Measurements from ENCODE around the gene LHPP. TPM values are rescaled to one million over a fixed set of nuclear protein-coding genes. Genes with fewer than 3 reads are reported as not detected.

LHPP gene
- total and polyA plus RNA-seq, 10 donors, result 16.8 to 36.8 (median 23.5) TPM

- Histone ChIP-seq H3K4me1 (peaks cover 41 to 100% (median 94%) of the 10 kb centered on the region in 6 donors), H3K27ac (peak overlapping the region in 7 of 8 donors; percentile 3 to 88 (median 77)), H3K9me3 (no peaks in the 10 kb centered on the region), H3K27me3 (replicated peaks in 1 of 7) (no peaks in the 10 kb centered on the region), H3K4me3 (no peak overlapping the region), H3K36me3 (peaks cover 0 to 87% (median 18%) of the 10 kb centered on the region in 6 donors)
- intact Hi-C loops (cut with DNase I; ENCODE audit: low total_unique reads), result no loop called here
- TF ChIP-seq CTCF (IDR thresholded peaks at IDR 0.05 in 8 of 11, conservative IDR thresholded peaks at IDR 0.05 in 3 of 11) (no peak), POLR2AphosphoS5 (IDR thresholded peaks at IDR 0.05) (peak in 2 of 3 donors; percentile 43 to 51), POLR2A (IDR thresholded peaks at IDR 0.05) (no peak)
- no peak for DNase-seq
- 62 to 82% (median 79%) methylated on average over 13 of the region's 13 CpGs for WGBS, 5 donors
Observed at GRCh38 chr10:124622158-124622557, 160.5 kb downstream of the LHPP start.

- Histone ChIP-seq H3K9me3 (no peaks in the 10 kb centered on the region), H3K36me3 (peaks cover 0 to 78% (median 18%) of the 10 kb centered on the region in 6 donors), H3K27ac (peak overlapping the region in 4 of 8 donors; percentile 17 to 88 (median 84)), H3K4me3 (no peak overlapping the region), H3K4me1 (peaks cover 45 to 100% (median 94%) of the 10 kb centered on the region in 6 donors), H3K27me3 (replicated peaks in 1 of 7) (no peaks in the 10 kb centered on the region)
- 90 to 95% (median 92%) methylated on average over 16 to 31 of the region's 31 CpGs for WGBS, 5 donors
- intact Hi-C loops (cut with DNase I; ENCODE audit: low total_unique reads), result no loop called here
- no peak for DNase-seq
- TF ChIP-seq CTCF (IDR thresholded peaks at IDR 0.05 in 8 of 11, conservative IDR thresholded peaks at IDR 0.05 in 3 of 11), result no peak
- TF ChIP-seq POLR2AphosphoS5 (IDR thresholded peaks at IDR 0.05), result peak in 1 of 3 donors; percentile 59
- no peak for TF ChIP-seq POLR2A (IDR thresholded peaks at IDR 0.05)
Observed at GRCh38 chr10:124622866-124623536, 161.4 kb downstream of the LHPP start.

GRCh38 chr10:124624006-124624405 is 162.4 kb downstream of the LHPP start:
- DNase-seq, result no peak
- TF ChIP-seq POLR2AphosphoS5 (IDR thresholded peaks at IDR 0.05), result no peak
- no peak for TF ChIP-seq CTCF (IDR thresholded peaks at IDR 0.05 in 8 of 11, conservative IDR thresholded peaks at IDR 0.05 in 3 of 11)
- no peak for TF ChIP-seq POLR2A (IDR thresholded peaks at IDR 0.05)
- peak overlapping the region in 6 of 8 donors; percentile 22 to 88 (median 50) for H3K27ac ChIP-seq
- no peaks in the 10 kb centered on the region for H3K9me3 ChIP-seq
- intact Hi-C loops (cut with DNase I; ENCODE audit: low total_unique reads), result no loop called here
- H3K4me1 ChIP-seq, result peaks cover 45 to 100% (median 94%) of the 10 kb centered on the region in 6 donors
- WGBS, 5 donors, result 82 to 96% (median 93%) methylated on average over 10 to 13 of the region's 13 CpGs
- no peaks in the 10 kb centered on the region for H3K27me3 ChIP-seq (replicated peaks in 1 of 7)
- peaks cover 0 to 68% (median 18%) of the 10 kb centered on the region in 6 donors for H3K36me3 ChIP-seq
- no peak overlapping the region for H3K4me3 ChIP-seq

- 74 to 89% (median 86%) methylated on average over 2 to 9 of the region's 9 CpGs for WGBS, 5 donors
- intact Hi-C loops (cut with DNase I; ENCODE audit: low total_unique reads), result no loop called here
Observed at GRCh38 chr10:124624466-124624865, 162.8 kb downstream of the LHPP start.

More at GRCh38 chr10:124624466-124624865, 162.8 kb downstream of the LHPP start:
- no peak for DNase-seq
- no peak overlapping the region for H3K4me3 ChIP-seq
- H3K27me3 ChIP-seq (replicated peaks in 1 of 7), result no peaks in the 10 kb centered on the region
- peaks cover 0 to 65% (median 18%) of the 10 kb centered on the region in 6 donors for H3K36me3 ChIP-seq
- peaks cover 45 to 100% (median 94%) of the 10 kb centered on the region in 6 donors for H3K4me1 ChIP-seq
- TF ChIP-seq POLR2A (IDR thresholded peaks at IDR 0.05) (no peak), POLR2AphosphoS5 (IDR thresholded peaks at IDR 0.05) (peak in 1 of 3 donors; percentile 54), CTCF (IDR thresholded peaks at IDR 0.05 in 8 of 11, conservative IDR thresholded peaks at IDR 0.05 in 3 of 11) (no peak)
- H3K9me3 ChIP-seq, result no peaks in the 10 kb centered on the region
- peak overlapping the region in 6 of 8 donors; percentile 22 to 88 (median 50) for H3K27ac ChIP-seq

Data from spleen (tissue), 11 donors.